ENCODE measurements around the gene MIEF2.

- no peak for TF ChIP-seq CTCF (IDR thresholded peaks at IDR 0.05; ENCODE audit: low read length)
- TF ChIP-seq EZH2 (IDR thresholded peaks at IDR 0.05; ENCODE audit: borderline replicate concordance, low read length), result no peak
These were observed 11.7 kb upstream of the MIEF2 start for GRCh38 chr17:18248811-18249210.

All from OCI-LY1 (cell line).